Colonic mucosa (tissue), 4 donors: ENCODE data around the gene SERPINI1. TPM values are rescaled to one million over a fixed set of nuclear protein-coding genes. Genes with fewer than 3 reads are reported as not detected.

Experiments used
- DNase-seq: peaks from one replicate; pipeline ENCODE4 v3.0.0-alpha.2; 2020
- H3K27ac ChIP-seq: fragments of 200-600 bp; one replicate; pipeline ENCODE4 v1.8.0; 2021
- H3K27me3 ChIP-seq: fragments of 200-600 bp; one replicate; pipeline ENCODE4 v1.8.0; 2021
- H3K36me3 ChIP-seq: fragments of 200-600 bp; one replicate; pipeline ENCODE4 v1.8.0; 2021
- H3K4me1 ChIP-seq: fragments of 200-600 bp; one replicate; pipeline ENCODE4 v1.8.0; 2021; ENCODE audit warnings: mild to moderate bottlenecking
- H3K4me3 ChIP-seq: fragments of 200-600 bp; one replicate; pipeline ENCODE4 v1.8.0; 2021
- H3K9ac ChIP-seq, 2 donors: one replicate each; pipeline ENCODE4 v1.7.0; 2013; ENCODE audit warnings: control low read depth in 2 of 2, low read depth in 2 of 2, low read length in 2 of 2
- H3K9me3 ChIP-seq: fragments of 200-600 bp; one replicate; pipeline ENCODE4 v1.8.0; 2021
- CTCF ChIP-seq: fragments of 200-600 bp; IDR thresholded peaks from one replicate; pipeline ENCODE4 v1.8.0; 2022; ENCODE audit warnings: antibody characterized with exemption, mild to moderate bottlenecking
- intact Hi-C: fragments of 100-400 bp; cut with DNase I; formaldehyde crosslinking; loops from one replicate; pipeline ENCODE4 v1.14.1; 2022
- total RNA-seq, 2 donors: library from RNA; stranded (reverse); fragmentation: NEBNext Ultra II Directional in 1 of 2; extraction: Animal tissue kit (Norgen Biotek cat#: 25700) in 1 of 2; gene quantifications; one replicate each; pipeline ENCODE4 v1.2.1, GENCODE V29; 2021
- donor health status: healthy.
- donor health status: DM: no; HTN: no; CAD: no.
- donor health status: DM: no; HTN: no; CAD: no.

The SERPINI1 gene
- total RNA-seq, 2 donors from 2014 or later, result 1.1 to 1.3 TPM

- Histone ChIP-seq H3K36me3 (no peaks in the 10 kb centered on the region), H3K9ac (no peak overlapping the region), H3K27me3 (no peaks in the 10 kb centered on the region), H3K4me3 (no peak overlapping the region), H3K9me3 (no peaks in the 10 kb centered on the region), H3K4me1 (no peaks in the 10 kb centered on the region), H3K27ac (no peak overlapping the region)
- intact Hi-C loops, result no loop called here
- TF ChIP-seq CTCF, result no peak
- DNase-seq, result no peak
Measured at GRCh38 chr3:167837466-167837865, 101.9 kb downstream of the SERPINI1 start.

- Histone ChIP-seq H3K9me3 (no peaks in the 10 kb centered on the region), H3K4me1 (no peaks in the 10 kb centered on the region), H3K4me3 (no peak overlapping the region), H3K27ac (no peak overlapping the region), H3K9ac (no peak overlapping the region), H3K36me3 (no peaks in the 10 kb centered on the region), H3K27me3 (no peaks in the 10 kb centered on the region)
- DNase-seq, result no peak
- intact Hi-C loops, result no loop called here
- no peak for TF ChIP-seq CTCF
Measured at GRCh38 chr3:167839460-167840134, 104.1 kb downstream of the SERPINI1 start.

- TF ChIP-seq CTCF, result no peak
- H3K9ac ChIP-seq, result no peak overlapping the region
- intact Hi-C loops, result no loop called here
- H3K4me1 ChIP-seq, result no peaks in the 10 kb centered on the region
- H3K36me3 ChIP-seq, result no peaks in the 10 kb centered on the region
- no peak for DNase-seq
- H3K4me3 ChIP-seq, result no peak overlapping the region
- no peaks in the 10 kb centered on the region for H3K27me3 ChIP-seq
- H3K27ac ChIP-seq, result no peak overlapping the region
- H3K9me3 ChIP-seq, result no peaks in the 10 kb centered on the region
Measured at GRCh38 chr3:167840247-167840646, 104.7 kb downstream of the SERPINI1 start.

- TF ChIP-seq CTCF, result no peak
- H3K36me3 ChIP-seq, result no peaks in the 10 kb centered on the region
- no peaks in the 10 kb centered on the region for H3K27me3 ChIP-seq
- DNase-seq, result no peak
- no peak overlapping the region for H3K27ac ChIP-seq
- H3K9ac ChIP-seq, result no peak overlapping the region
- no peaks in the 10 kb centered on the region for H3K4me1 ChIP-seq
- no peak overlapping the region for H3K4me3 ChIP-seq
- intact Hi-C loops, result no loop called here
- H3K9me3 ChIP-seq, result no peaks in the 10 kb centered on the region
Measured at GRCh38 chr3:167843481-167843880, 108.0 kb downstream of the SERPINI1 start.

GRCh38 chr3:167843886-167844285 lies 108.4 kb downstream of the SERPINI1 start:
- no peaks in the 10 kb centered on the region for H3K4me1 ChIP-seq
- H3K27ac ChIP-seq, result no peak overlapping the region
- no peak overlapping the region for H3K4me3 ChIP-seq
- intact Hi-C loops, result no loop called here
- H3K27me3 ChIP-seq, result no peaks in the 10 kb centered on the region
- no peak for DNase-seq
- H3K9ac ChIP-seq, result no peak overlapping the region
- no peaks in the 10 kb centered on the region for H3K36me3 ChIP-seq
- no peaks in the 10 kb centered on the region for H3K9me3 ChIP-seq
- TF ChIP-seq CTCF, result no peak
